Body of pancreas (tissue), 4 donors: ENCODE measurements around the gene TOMM22.

Source experiments
- CTCF ChIP-seq, 7 experiments: fragments of 450-650 bp in 4 of 7; fragments of 200-600 bp in 3 of 7; sonication (generic) in 3 of 7; IDR thresholded peaks; one replicate each; pipeline ENCODE4 v1.5.1; 2016 to 2019; ENCODE audit warnings: antibody characterized with exemption in 7 of 7
- POLR2A ChIP-seq, 3 donors: fragments of 450-650 bp; IDR thresholded peaks; one replicate each; pipeline ENCODE4 v1.6.1; 2016; ENCODE audit warnings: antibody characterized with exemption in 3 of 3, mild to moderate bottlenecking in 2 of 3

- TF ChIP-seq CTCF (IDR thresholded peaks at IDR 0.05), result no peak
- no peak for TF ChIP-seq POLR2A (IDR thresholded peaks at IDR 0.05)
Measured at GRCh38 chr22:38715852-38716251, 34.1 kb downstream of the TOMM22 start.
